Endometrium (tissue), 2 donors: Measurements from ENCODE around the gene IQCN.
"Not testable (repeated sequence)": the region's sequence is repeated elsewhere in the genome, so short reads cannot be mapped to it uniquely, and the experiment has no call there.

ENCODE experiments used
- FAIRE-seq: peaks from 2 replicates; lab custom pipeline; 2012; peaks lifted over from hg19 to GRCh38; lab: Jason Lieb, UNC
- donor health status: control.
- donor health status: control.

Gene IQCN

DNA sequence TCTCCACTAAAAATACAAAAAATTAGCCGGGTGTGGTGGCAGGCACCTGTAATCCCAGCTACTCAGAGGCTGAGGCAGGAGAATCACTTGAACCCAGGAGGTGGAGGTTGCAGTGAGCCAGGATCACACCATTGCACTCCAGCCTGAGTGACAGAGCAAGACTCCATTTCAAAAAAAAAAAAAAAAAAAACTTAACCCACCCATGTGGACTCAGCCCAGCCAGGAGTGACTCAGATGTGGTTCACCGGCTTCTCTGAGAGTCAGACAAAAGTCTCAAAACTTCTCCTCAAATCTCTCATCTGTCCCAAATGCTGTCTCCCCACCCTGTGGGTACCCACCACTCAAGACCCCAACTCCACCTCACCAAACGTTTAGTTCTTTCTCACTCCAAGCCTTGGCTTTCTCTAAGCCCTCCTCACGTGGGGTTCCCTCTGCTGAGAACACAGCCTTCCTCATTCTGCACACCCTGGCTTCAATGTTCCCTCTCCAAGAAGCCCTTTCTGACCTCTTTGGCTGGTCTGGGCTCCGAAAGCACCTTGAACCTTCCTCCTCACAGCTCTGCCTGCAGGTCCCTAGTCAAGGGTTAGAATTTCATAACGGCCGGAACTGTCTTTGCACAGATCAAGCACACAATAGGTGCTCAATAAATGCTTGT, 59.3 kb downstream of the IQCN start:
- no peak for FAIRE-seq

GRCh38 chr19:18211683-18212082, 62.6 kb downstream of the IQCN start:
- FAIRE-seq, result no peak

- not testable (repeated sequence) for FAIRE-seq
Measured at GRCh38 chr19:18209912-18210311, 64.3 kb downstream of the IQCN start.

- FAIRE-seq, result no peak
Measured at GRCh38 chr19:18208098-18208951, 65.9 kb downstream of the IQCN start.
